Common myeloid progenitor, CD34-positive (primary cell): ENCODE data around the gene RMND1.
A peak's percentile ranks its signal among the peaks of the same experiment; 100 is the strongest.

Source experiments
- CTCF ChIA-PET: fragments of 350-600 bp; sonication (Branson Sonifier 250); formaldehyde crosslinking; loops from one replicate; lab custom pipeline; 2021; ENCODE audit warnings: antibody characterized with exemption; lab: Charles Lee
- POLR2A ChIA-PET: fragments of 350-600 bp; sonication (Branson Sonifier 250); formaldehyde crosslinking; loops from one replicate; lab custom pipeline; 2021; ENCODE audit warnings: antibody characterized with exemption; lab: Charles Lee
- DNase-seq, 3 donors: peaks; one replicate each; pipeline versions ENCODE4 v3.0.0 to v3.0.0-alpha.2; 2013
- H3K27ac ChIP-seq, 2 experiments: 1 replicate in 1 of 2; 2 replicates in 1 of 2; pipeline ENCODE4 v1.7.0; 2013; ENCODE audit warnings: inconsistent platforms in 2 of 2, low read length in 2 of 2, mild to moderate bottlenecking in 2 of 2, low read depth in 1 of 2, moderate library complexity in 1 of 2; ENCODE audit not compliant: severe bottlenecking in 2 of 2, insufficient read depth in 1 of 2, poor library complexity in 1 of 2
- H3K27me3 ChIP-seq, 5 experiments: replicated peaks in 2 of 5; 1 replicate in 3 of 5; 2 replicates in 2 of 5; pipeline versions ENCODE4 v1.6.1 to v1.7.0; 2013; ENCODE audit warnings: low read length in 4 of 5, mild to moderate bottlenecking in 2 of 5, moderate library complexity in 2 of 5, inconsistent platforms in 1 of 5; ENCODE audit not compliant: insufficient read depth in 5 of 5, control insufficient read depth in 4 of 5
- H3K36me3 ChIP-seq, 4 experiments: 1 replicate in 2 of 4; 2 replicates in 2 of 4; pipeline versions ENCODE4 v1.6.1 to v1.7.0; 2013; ENCODE audit warnings: low read length in 3 of 4, control low read depth in 1 of 4, mild to moderate bottlenecking in 1 of 4; ENCODE audit not compliant: control insufficient read depth in 4 of 4, insufficient read depth in 4 of 4
- H3K4me1 ChIP-seq, 4 experiments: 1 replicate in 3 of 4; 2 replicates in 1 of 4; pipeline versions ENCODE4 v1.6.1 to v1.7.1; 2013; ENCODE audit warnings: low read length in 3 of 4, mild to moderate bottlenecking in 3 of 4, control low read depth in 1 of 4, inconsistent platforms in 1 of 4, moderate library complexity in 1 of 4; ENCODE audit not compliant: control insufficient read depth in 4 of 4, insufficient read depth in 4 of 4; ENCODE audit errors: control extremely low read depth in 1 of 4
- H3K4me3 ChIP-seq, 7 experiments: 1 replicate in 4 of 7; 2 replicates in 3 of 7; pipeline versions ENCODE4 v1.5.1 to v1.7.0; 2013; ENCODE audit warnings: mild to moderate bottlenecking in 7 of 7, low read length in 6 of 7, moderate library complexity in 6 of 7, inconsistent platforms in 2 of 7, low read depth in 2 of 7, control low read depth in 1 of 7; ENCODE audit not compliant: insufficient read depth in 4 of 7, control insufficient read depth in 1 of 7; ENCODE audit errors: extremely low read depth in 1 of 7
- H3K9me3 ChIP-seq, 5 experiments: 1 replicate in 4 of 5; 2 replicates in 1 of 5; pipeline versions ENCODE4 v1.6.1 to v1.7.1; 2013; ENCODE audit warnings: low read length in 4 of 5, mild to moderate bottlenecking in 2 of 5, inconsistent platforms in 1 of 5, low read depth in 1 of 5, moderate library complexity in 1 of 5; ENCODE audit not compliant: control insufficient read depth in 4 of 5, insufficient read depth in 2 of 5; ENCODE audit errors: control extremely low read depth in 1 of 5
- WGBS: methylation state at CpG from one replicate; pipeline ENCODE4 v1.1.5; 2013; ENCODE audit not compliant: insufficient coverage; 5-methylcytosine and 5-hydroxymethylcytosine counted together

Gene RMND1

GRCh38 chr6:151482290-151482689, 30.4 kb upstream of the RMND1 start:
- DNase-seq: peak in 2 of 3 donors; percentile 64 to 71
- POLR2A ChIA-PET: interaction anchor here (0.6 to 1.1 kb wide), 2 partner anchors 16 to 166 kb away, joined by 3 to 4 read pairs; no protein-coding TSS in a partner anchor
- 0% methylated on average over 2 of the region's 5 CpGs for WGBS
- Histone ChIP-seq H3K27me3 (no peaks in the 10 kb centered on the region), H3K4me1 (peaks cover 10 to 21% (median 15%) of the 10 kb centered on the region in 4 experiments), H3K36me3 (no peaks in the 10 kb centered on the region), H3K4me3 (peak overlapping the region in 4 of 7 experiments; percentile 25 to 65 (median 30)), H3K9me3 (peaks cover 0 to 1% (median 0%) of the 10 kb centered on the region in 5 experiments), H3K27ac (no peak overlapping the region)
- CTCF ChIA-PET: interaction anchor here (1.0 to 2.1 kb wide), 2 partner anchors 13 kb away, joined by 5 to 6 read pairs; no protein-coding TSS in a partner anchor

- Histone ChIP-seq H3K4me1 (peaks cover 10 to 21% (median 15%) of the 10 kb centered on the region in 4 experiments), H3K9me3 (no peaks in the 10 kb centered on the region), H3K4me3 (peak overlapping the region in 1 of 7 experiments; percentile 12), H3K27me3 (no peaks in the 10 kb centered on the region), H3K27ac (no peak overlapping the region), H3K36me3 (no peaks in the 10 kb centered on the region)
- ChIA-PET CTCF (interaction anchor here (0.7 to 2.1 kb wide), 3 partner anchors 13 to 41 kb away, joined by 3 to 6 read pairs (median 5); no protein-coding TSS in a partner anchor), POLR2A (interaction anchor here (0.6 to 1.1 kb wide), 2 partner anchors 16 to 165 kb away, joined by 3 to 4 read pairs; no protein-coding TSS in a partner anchor)
- peak in 2 of 3 donors; percentile 61 to 78 for DNase-seq
These were observed 29.9 kb upstream of the RMND1 start for GRCh38 chr6:151481786-151482185.

- Histone ChIP-seq H3K9me3 (no peaks in the 10 kb centered on the region), H3K27me3 (no peaks in the 10 kb centered on the region), H3K27ac (no peak overlapping the region), H3K4me1 (peaks cover 10 to 21% (median 16%) of the 10 kb centered on the region in 4 experiments), H3K36me3 (no peaks in the 10 kb centered on the region), H3K4me3 (no peak overlapping the region)
- ChIA-PET POLR2A (no interaction called here), CTCF (interaction anchor here (0.9 to 5.2 kb wide), 3 partner anchors 38 to 859 kb away, joined by 4 to 41 read pairs (median 6); no protein-coding TSS in a partner anchor)
- no peak for DNase-seq
- 94% methylated on average over 3 of the region's 6 CpGs for WGBS
These were observed 26.7 kb upstream of the RMND1 start for GRCh38 chr6:151478670-151479069.

- Histone ChIP-seq H3K36me3 (no peaks in the 10 kb centered on the region), H3K4me3 (no peak overlapping the region), H3K27me3 (no peaks in the 10 kb centered on the region), H3K9me3 (no peaks in the 10 kb centered on the region), H3K4me1 (peaks cover 10 to 18% (median 13%) of the 10 kb centered on the region in 4 experiments), H3K27ac (no peak overlapping the region)
- ChIA-PET CTCF (interaction anchor here (2.8 to 5.2 kb wide), 2 partner anchors 37 to 72 kb away, joined by 6 to 41 read pairs; no protein-coding TSS in a partner anchor), POLR2A (interaction anchor here (0.6 kb wide), 1 partner anchor 1251 kb away, joined by 4 read pairs; no protein-coding TSS in a partner anchor)
- no peak for DNase-seq
- 99% methylated on average over 11 of the region's 12 CpGs for WGBS
These were observed 25.8 kb upstream of the RMND1 start for GRCh38 chr6:151477726-151478125.

- Histone ChIP-seq H3K27me3 (no peaks in the 10 kb centered on the region), H3K9me3 (no peaks in the 10 kb centered on the region), H3K36me3 (no peaks in the 10 kb centered on the region), H3K4me1 (peaks cover 0 to 4% (median 3%) of the 10 kb centered on the region in 4 experiments), H3K4me3 (peak overlapping the region in 2 of 7 experiments; percentile 19 to 59), H3K27ac (no peak overlapping the region)
- ChIA-PET CTCF (interaction anchor here (0.7 to 5.2 kb wide), 5 partner anchors 9 to 70 kb away, joined by 3 to 41 read pairs (median 5); no protein-coding TSS in a partner anchor), POLR2A (no interaction called here)
- DNase-seq: peak; percentile 55 to 71 (median 56)
- 4% methylated on average over 5 of the region's 16 CpGs for WGBS
These were observed 24.0 kb upstream of the RMND1 start for GRCh38 chr6:151475653-151476523.

- no peaks in the 10 kb centered on the region for H3K9me3 ChIP-seq
- ChIA-PET CTCF (no interaction called here), POLR2A (no interaction called here)
- no peaks in the 10 kb centered on the region for H3K27me3 ChIP-seq
- H3K36me3 ChIP-seq: peaks cover 6 to 39% (median 18%) of the 10 kb centered on the region in 4 experiments
- no peak overlapping the region for H3K27ac ChIP-seq
- H3K4me3 ChIP-seq: no peak overlapping the region
- DNase-seq: no peak
- no peaks in the 10 kb centered on the region for H3K4me1 ChIP-seq
These were observed 12.8 kb upstream of the RMND1 start for GRCh38 chr6:151464702-151465101.
